GM12878 (cell line): ENCODE results near the gene CP. TPM values are rescaled to one million over a fixed set of nuclear protein-coding genes. Genes with fewer than 3 reads are reported as not detected.

Experiments used
- ASH2L ChIP-seq: fragments of 300-600, 200-600 bp; sonication (generic); IDR thresholded peaks from 2 replicates; pipeline ENCODE4 v1.6.1; 2017; ENCODE audit warnings: low read depth, mild to moderate bottlenecking, borderline replicate concordance
- CBX3 ChIP-seq: fragments of 200-600 bp; sonication (generic); IDR thresholded peaks from 2 replicates; pipeline ENCODE4 v1.6.1; 2016; ENCODE audit warnings: low read depth, borderline replicate concordance
- EGR1 ChIP-seq, 2 experiments: IDR thresholded peaks; 1 replicate in 1 of 2; 2 replicates in 1 of 2; pipeline ENCODE4 v1.6.1; 2011 to 2012; ENCODE audit warnings: low read depth in 2 of 2, low read length in 2 of 2, borderline replicate concordance in 1 of 2, mild to moderate bottlenecking in 1 of 2, moderate library complexity in 1 of 2
- EP300 ChIP-seq, 2 experiments: fragments of 150-350 bp in 1 of 2; IDR thresholded peaks; 2 replicates each; pipeline ENCODE4 v1.6.1; 2011 to 2012; ENCODE audit warnings: low read depth in 2 of 2, low read length in 2 of 2, borderline replicate concordance in 1 of 2, improper control_type of control experiment in 1 of 2, inconsistent platforms in 1 of 2; ENCODE audit not compliant: control insufficient read depth in 1 of 2
- MXI1 ChIP-seq: fragments of 150-350 bp; IDR thresholded peaks from 2 replicates; pipeline ENCODE4 v1.6.1; 2011; ENCODE audit warnings: low read depth, mild to moderate bottlenecking, inconsistent platforms, low read length, improper control_type of control experiment
- NR2F1 ChIP-seq: fragments of 450-650 bp; conservative IDR thresholded peaks from 2 replicates; pipeline ENCODE4 v1.6.1; 2017; ENCODE audit warnings: mild to moderate bottlenecking
- NRF1 ChIP-seq: conservative IDR thresholded peaks from 2 replicates; pipeline ENCODE4 v1.6.1; 2011; ENCODE audit warnings: mild to moderate bottlenecking, low read depth, low read length, improper control_type of control experiment
- POLR2AphosphoS5 ChIP-seq: IDR thresholded peaks from 2 replicates; pipeline ENCODE4 v1.6.1; 2011; ENCODE audit warnings: mild to moderate bottlenecking, low read length, inconsistent platforms
- RBBP5 ChIP-seq: fragments of 200-600 bp; sonication (generic); conservative IDR thresholded peaks from 2 replicates; pipeline ENCODE4 v1.6.1; 2016
- RFX5 ChIP-seq: IDR thresholded peaks from 2 replicates; pipeline ENCODE4 v1.6.1; 2011; ENCODE audit warnings: low read depth, low read length, improper control_type of control experiment
- SMC3 ChIP-seq: IDR thresholded peaks from 2 replicates; pipeline ENCODE4 v1.6.1; 2011; ENCODE audit warnings: low read length, improper control_type of control experiment, borderline replicate concordance
- SREBF1 ChIP-seq: IDR thresholded peaks from 2 replicates; pipeline ENCODE4 v1.6.1; 2012; ENCODE audit warnings: mild to moderate bottlenecking, low read length
- SUZ12 ChIP-seq: fragments of 200-600 bp; sonication (generic); IDR thresholded peaks from one replicate; pipeline ENCODE4 v1.6.1; 2018; ENCODE audit warnings: antibody characterized with exemption, mild to moderate bottlenecking; ENCODE audit not compliant: unreplicated experiment
- polyA plus RNA-seq, 11 experiments: library from polyadenylated mRNA; depleted of rRNA in 4 of 11; unstranded in 6 of 11; stranded (reverse) in 5 of 11; fragments of >200 nt; fragmentation: Nextera tagmentation in 4 of 11; fragmentation: Illumina TruSeq in 1 of 11; extraction: Ambion mirVana in 4 of 11; extraction: Trizol in 1 of 11; gene quantifications; 1 replicate in 1 of 11; 2 replicates in 10 of 11; pipeline versions ENCODE4 v1.2.1 to v1.2.3, GENCODE V29; 2011 to 2016; ENCODE audit warnings: inconsistent platforms in 2 of 11, missing spikeins in 2 of 11, low read depth in 1 of 11
- total RNA-seq, 4 experiments: library from RNA; depleted of rRNA in 3 of 4; stranded (reverse); fragments of >200 nt in 3 of 4; fragmentation: Illumina TruSeq in 1 of 4; extraction: Trizol in 1 of 4; gene quantifications; 2 replicates each; pipeline versions ENCODE4 v1.2.1 to v1.2.3, GENCODE V29; 2013 to 2021
- TF ChIP-seq, protein P1 (sequence below): fragments of 450-650 bp; IDR thresholded peaks from 2 replicates; pipeline ENCODE4 v1.6.1; 2017; ENCODE audit warnings: borderline replicate concordance
- TF ChIP-seq, protein P2 (sequence below): IDR thresholded peaks from 2 replicates; pipeline ENCODE4 v1.6.1; 2012; ENCODE audit warnings: low read depth, low read length, improper control_type of control experiment
- TF ChIP-seq, protein P3 (sequence below): fragments of 450-650 bp; IDR thresholded peaks from 2 replicates; pipeline ENCODE4 v1.6.1; 2016; ENCODE audit warnings: mild to moderate bottlenecking
- TF ChIP-seq, protein P4 (sequence below): fragments of 450-650 bp; IDR thresholded peaks from 2 replicates; pipeline ENCODE4 v1.6.1; 2016; ENCODE audit warnings: mild to moderate bottlenecking, moderate library complexity, borderline replicate concordance

CP gene
- total and polyA plus RNA-seq, 10 of the 15 experiments (the other 5 are each of a cell fraction or from before 2014, with no cell fraction given): 0.14 to 1.2 (median 0.30) TPM; not detected in 6

DNA sequence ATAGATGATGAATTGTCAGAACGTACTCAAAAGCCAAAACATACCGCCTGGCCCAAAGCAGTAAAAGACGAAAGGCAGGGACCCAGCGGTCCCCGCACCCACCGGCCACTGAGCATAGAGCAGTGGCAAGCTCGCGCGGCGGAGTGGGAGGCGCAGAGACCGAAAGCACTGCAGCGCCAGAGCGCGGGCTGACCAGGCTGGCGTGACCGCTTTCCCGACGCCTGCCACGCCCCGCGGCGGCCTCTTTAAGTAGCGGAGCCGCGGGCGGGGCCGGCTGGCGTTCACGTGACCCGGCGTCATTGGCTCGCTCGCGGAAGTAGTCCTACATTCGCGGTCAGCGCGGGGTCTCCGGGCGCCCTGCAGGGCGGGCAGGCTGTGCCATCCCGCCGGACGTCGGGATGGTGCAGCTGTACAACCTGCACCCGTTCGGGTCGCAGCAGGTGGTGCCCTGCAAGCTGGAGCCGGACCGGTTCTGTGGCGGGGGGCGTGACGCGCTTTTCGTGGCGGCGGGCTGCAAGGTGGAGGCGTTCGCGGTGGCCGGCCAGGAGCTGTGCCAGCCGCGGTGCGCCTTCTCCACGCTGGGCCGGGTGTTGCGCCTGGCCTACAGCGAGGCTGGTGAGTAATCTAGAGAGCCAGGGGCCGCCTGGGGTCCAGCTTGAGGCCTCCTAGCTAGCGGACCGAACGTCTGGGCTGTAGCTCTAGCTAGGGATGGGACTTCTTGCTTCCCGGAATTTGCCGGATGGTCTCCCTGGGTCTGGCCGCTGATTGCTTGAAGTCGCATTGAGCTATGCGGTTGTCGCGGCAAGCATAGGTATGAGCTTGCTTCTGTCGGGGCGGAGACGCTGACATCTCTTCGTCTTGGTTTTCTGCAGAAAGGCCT is 92.1 kb downstream of the CP start, which contains the start of gene HPS3 (continued):
- TF ChIP-seq NRF1 (no peak), RFX5 (0 out of 2 replicates have a peak, but pooled peaks have one; percentile 36), SREBF1 (no peak), RBBP5 (no peak), SMC3 (peak; percentile 18; the same call in 1 of the 2 replicates), ASH2L (peak; percentile 90; the same call in 1 of the 2 replicates), EP300 (IDR thresholded peaks at IDR 0.05; ENCODE audit: borderline replicate concordance in 1 of 2, control insufficient read depth in 1 of 2, low read depth in 2 of 2, low read length in 2 of 2) (peak in 1 of 2 experiments; percentile 60; a peak in 1 of 4 replicates), CBX3 (no peak), MXI1 (peak; percentile 74), NR2F1 (peak; percentile 60), SUZ12 (no peak), POLR2AphosphoS5 (peak; percentile 75), EGR1 (IDR thresholded peaks at IDR 0.05; ENCODE audit: borderline replicate concordance in 1 of 2, low read depth in 2 of 2, low read length in 2 of 2) (no peak)
- TF ChIP-seq, protein P1, sequence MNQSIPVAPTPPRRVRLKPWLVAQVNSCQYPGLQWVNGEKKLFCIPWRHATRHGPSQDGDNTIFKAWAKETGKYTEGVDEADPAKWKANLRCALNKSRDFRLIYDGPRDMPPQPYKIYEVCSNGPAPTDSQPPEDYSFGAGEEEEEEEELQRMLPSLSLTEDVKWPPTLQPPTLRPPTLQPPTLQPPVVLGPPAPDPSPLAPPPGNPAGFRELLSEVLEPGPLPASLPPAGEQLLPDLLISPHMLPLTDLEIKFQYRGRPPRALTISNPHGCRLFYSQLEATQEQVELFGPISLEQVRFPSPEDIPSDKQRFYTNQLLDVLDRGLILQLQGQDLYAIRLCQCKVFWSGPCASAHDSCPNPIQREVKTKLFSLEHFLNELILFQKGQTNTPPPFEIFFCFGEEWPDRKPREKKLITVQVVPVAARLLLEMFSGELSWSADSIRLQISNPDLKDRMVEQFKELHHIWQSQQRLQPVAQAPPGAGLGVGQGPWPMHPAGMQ: no peak
- TF ChIP-seq, protein P2, sequence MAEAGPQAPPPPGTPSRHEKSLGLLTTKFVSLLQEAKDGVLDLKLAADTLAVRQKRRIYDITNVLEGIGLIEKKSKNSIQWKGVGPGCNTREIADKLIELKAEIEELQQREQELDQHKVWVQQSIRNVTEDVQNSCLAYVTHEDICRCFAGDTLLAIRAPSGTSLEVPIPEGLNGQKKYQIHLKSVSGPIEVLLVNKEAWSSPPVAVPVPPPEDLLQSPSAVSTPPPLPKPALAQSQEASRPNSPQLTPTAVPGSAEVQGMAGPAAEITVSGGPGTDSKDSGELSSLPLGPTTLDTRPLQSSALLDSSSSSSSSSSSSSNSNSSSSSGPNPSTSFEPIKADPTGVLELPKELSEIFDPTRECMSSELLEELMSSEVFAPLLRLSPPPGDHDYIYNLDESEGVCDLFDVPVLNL: peak; percentile 24; the same call in 1 of the 2 replicates
- TF ChIP-seq, protein P3, sequence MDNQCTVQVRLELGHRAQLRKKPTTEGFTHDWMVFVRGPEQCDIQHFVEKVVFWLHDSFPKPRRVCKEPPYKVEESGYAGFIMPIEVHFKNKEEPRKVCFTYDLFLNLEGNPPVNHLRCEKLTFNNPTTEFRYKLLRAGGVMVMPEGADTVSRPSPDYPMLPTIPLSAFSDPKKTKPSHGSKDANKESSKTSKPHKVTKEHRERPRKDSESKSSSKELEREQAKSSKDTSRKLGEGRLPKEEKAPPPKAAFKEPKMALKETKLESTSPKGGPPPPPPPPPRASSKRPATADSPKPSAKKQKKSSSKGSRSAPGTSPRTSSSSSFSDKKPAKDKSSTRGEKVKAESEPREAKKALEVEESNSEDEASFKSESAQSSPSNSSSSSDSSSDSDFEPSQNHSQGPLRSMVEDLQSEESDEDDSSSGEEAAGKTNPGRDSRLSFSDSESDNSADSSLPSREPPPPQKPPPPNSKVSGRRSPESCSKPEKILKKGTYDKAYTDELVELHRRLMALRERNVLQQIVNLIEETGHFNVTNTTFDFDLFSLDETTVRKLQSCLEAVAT: no peak
- TF ChIP-seq, protein P4, sequence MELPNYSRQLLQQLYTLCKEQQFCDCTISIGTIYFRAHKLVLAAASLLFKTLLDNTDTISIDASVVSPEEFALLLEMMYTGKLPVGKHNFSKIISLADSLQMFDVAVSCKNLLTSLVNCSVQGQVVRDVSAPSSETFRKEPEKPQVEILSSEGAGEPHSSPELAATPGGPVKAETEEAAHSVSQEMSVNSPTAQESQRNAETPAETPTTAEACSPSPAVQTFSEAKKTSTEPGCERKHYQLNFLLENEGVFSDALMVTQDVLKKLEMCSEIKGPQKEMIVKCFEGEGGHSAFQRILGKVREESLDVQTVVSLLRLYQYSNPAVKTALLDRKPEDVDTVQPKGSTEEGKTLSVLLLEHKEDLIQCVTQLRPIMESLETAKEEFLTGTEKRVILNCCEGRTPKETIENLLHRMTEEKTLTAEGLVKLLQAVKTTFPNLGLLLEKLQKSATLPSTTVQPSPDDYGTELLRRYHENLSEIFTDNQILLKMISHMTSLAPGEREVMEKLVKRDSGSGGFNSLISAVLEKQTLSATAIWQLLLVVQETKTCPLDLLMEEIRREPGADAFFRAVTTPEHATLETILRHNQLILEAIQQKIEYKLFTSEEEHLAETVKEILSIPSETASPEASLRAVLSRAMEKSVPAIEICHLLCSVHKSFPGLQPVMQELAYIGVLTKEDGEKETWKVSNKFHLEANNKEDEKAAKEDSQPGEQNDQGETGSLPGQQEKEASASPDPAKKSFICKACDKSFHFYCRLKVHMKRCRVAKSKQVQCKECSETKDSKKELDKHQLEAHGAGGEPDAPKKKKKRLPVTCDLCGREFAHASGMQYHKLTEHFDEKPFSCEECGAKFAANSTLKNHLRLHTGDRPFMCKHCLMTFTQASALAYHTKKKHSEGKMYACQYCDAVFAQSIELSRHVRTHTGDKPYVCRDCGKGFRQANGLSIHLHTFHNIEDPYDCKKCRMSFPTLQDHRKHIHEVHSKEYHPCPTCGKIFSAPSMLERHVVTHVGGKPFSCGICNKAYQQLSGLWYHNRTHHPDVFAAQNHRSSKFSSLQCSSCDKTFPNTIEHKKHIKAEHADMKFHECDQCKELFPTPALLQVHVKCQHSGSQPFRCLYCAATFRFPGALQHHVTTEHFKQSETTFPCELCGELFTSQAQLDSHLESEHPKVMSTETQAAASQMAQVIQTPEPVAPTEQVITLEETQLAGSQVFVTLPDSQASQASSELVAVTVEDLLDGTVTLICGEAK: no peak
